ENCODE measurements around the gene NPIPA7.
"Not testable (repeated sequence)": the region's sequence is repeated elsewhere in the genome, so short reads cannot be mapped to it uniquely, and the experiment has no call there.

The NPIPA7 gene

GRCh38 chr16:16371136-16371735 lies 7.7 kb upstream of the NPIPA7 start:
- not testable (repeated sequence) for H3K36me3 ChIP-seq (ENCODE audit: control insufficient read depth, low read depth, low read length); H3K9me3 ChIP-seq (ENCODE audit: control insufficient read depth, low read depth, low read length); H3K27me3 ChIP-seq (ENCODE audit: control insufficient read depth, insufficient read depth, low read length); H3K27ac ChIP-seq (ENCODE audit: low read length); H3K4me1 ChIP-seq (ENCODE audit: control insufficient read depth, low read depth, low read length); H3K4me3 ChIP-seq (ENCODE audit: low read length); H3K9ac ChIP-seq (ENCODE audit: low read length)

DNA sequence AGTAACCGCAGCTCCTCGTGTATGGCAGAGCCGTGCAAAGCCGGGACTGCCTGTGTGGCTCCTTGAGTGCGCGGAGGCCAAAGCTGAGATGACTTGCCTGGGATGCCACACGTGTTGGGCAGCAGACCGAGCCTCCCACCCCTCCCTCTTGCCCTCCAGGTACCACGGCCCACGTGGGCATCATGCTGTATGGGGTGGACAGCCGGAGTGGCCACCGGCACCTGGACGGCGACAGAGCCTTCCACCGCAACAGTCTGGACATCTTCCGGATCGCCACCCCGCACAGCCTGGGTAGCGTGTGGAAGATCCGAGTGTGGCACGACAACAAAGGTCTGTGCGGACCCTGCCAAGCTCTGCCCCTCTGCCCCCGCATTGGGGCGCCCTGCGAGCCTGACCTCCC lies 4.7 kb upstream of the NPIPA7 start:
- H3K36me3 ChIP-seq (ENCODE audit: control insufficient read depth, low read depth, low read length); H3K9me3 ChIP-seq (ENCODE audit: control insufficient read depth, low read depth, low read length); H3K27me3 ChIP-seq (ENCODE audit: control insufficient read depth, insufficient read depth, low read length); H3K4me1 ChIP-seq (ENCODE audit: control insufficient read depth, low read depth, low read length); H3K27ac ChIP-seq (ENCODE audit: low read length); H3K4me3 ChIP-seq (ENCODE audit: low read length); H3K9ac ChIP-seq (ENCODE audit: low read length): not testable (repeated sequence)

GRCh38 chr16:16399685-16400084 lies 20.7 kb downstream of the NPIPA7 start:
- not testable (repeated sequence) for H3K4me1 ChIP-seq (ENCODE audit: control insufficient read depth, low read depth, low read length); H3K4me3 ChIP-seq (ENCODE audit: low read length); H3K27me3 ChIP-seq (ENCODE audit: control insufficient read depth, insufficient read depth, low read length); H3K27ac ChIP-seq (ENCODE audit: low read length); H3K9ac ChIP-seq (ENCODE audit: low read length); H3K36me3 ChIP-seq (ENCODE audit: control insufficient read depth, low read depth, low read length); H3K9me3 ChIP-seq (ENCODE audit: control insufficient read depth, low read depth, low read length)

- not testable (repeated sequence) for H3K9me3 ChIP-seq (ENCODE audit: control insufficient read depth, low read depth, low read length); H3K27ac ChIP-seq (ENCODE audit: low read length); H3K4me3 ChIP-seq (ENCODE audit: low read length); H3K36me3 ChIP-seq (ENCODE audit: control insufficient read depth, low read depth, low read length); H3K9ac ChIP-seq (ENCODE audit: low read length); H3K4me1 ChIP-seq (ENCODE audit: control insufficient read depth, low read depth, low read length); H3K27me3 ChIP-seq (ENCODE audit: control insufficient read depth, insufficient read depth, low read length)
Observed at GRCh38 chr16:16402333-16402732, 23.4 kb downstream of the NPIPA7 start.

- H3K27ac ChIP-seq (ENCODE audit: low read length); H3K9ac ChIP-seq (ENCODE audit: low read length); H3K36me3 ChIP-seq (ENCODE audit: control insufficient read depth, low read depth, low read length); H3K27me3 ChIP-seq (ENCODE audit: control insufficient read depth, insufficient read depth, low read length); H3K4me3 ChIP-seq (ENCODE audit: low read length); H3K4me1 ChIP-seq (ENCODE audit: control insufficient read depth, low read depth, low read length); H3K9me3 ChIP-seq (ENCODE audit: control insufficient read depth, low read depth, low read length): not testable (repeated sequence)
Observed at GRCh38 chr16:16404283-16404682, 25.3 kb downstream of the NPIPA7 start.

GRCh38 chr16:16405421-16405820 lies 26.5 kb downstream of the NPIPA7 start:
- not testable (repeated sequence) for H3K27ac ChIP-seq (ENCODE audit: low read length); H3K27me3 ChIP-seq (ENCODE audit: control insufficient read depth, insufficient read depth, low read length); H3K36me3 ChIP-seq (ENCODE audit: control insufficient read depth, low read depth, low read length); H3K4me3 ChIP-seq (ENCODE audit: low read length); H3K9me3 ChIP-seq (ENCODE audit: control insufficient read depth, low read depth, low read length); H3K9ac ChIP-seq (ENCODE audit: low read length); H3K4me1 ChIP-seq (ENCODE audit: control insufficient read depth, low read depth, low read length)

DNA sequence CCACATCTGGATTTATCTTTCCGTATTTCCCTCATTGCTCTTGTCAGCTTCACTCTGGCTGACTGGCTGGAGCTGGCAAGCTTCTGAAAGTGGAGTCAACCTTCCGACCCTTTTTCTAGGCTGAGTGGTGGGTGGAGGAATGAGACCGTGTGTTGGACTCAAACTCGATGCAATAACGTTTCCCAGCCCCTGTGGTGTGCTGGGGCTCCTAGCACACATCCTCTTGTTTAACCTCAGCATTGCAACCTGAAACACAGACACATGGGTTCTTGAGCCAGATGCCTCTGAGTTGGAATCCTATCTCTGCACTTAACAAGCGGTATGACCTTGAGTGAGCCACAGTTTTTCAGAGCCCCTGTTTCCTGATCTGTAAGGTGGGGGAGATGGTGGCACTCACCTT lies 29.5 kb downstream of the NPIPA7 start:
- not testable (repeated sequence) for H3K4me1 ChIP-seq (ENCODE audit: control insufficient read depth, low read depth, low read length); H3K4me3 ChIP-seq (ENCODE audit: low read length); H3K9ac ChIP-seq (ENCODE audit: low read length); H3K9me3 ChIP-seq (ENCODE audit: control insufficient read depth, low read depth, low read length); H3K27me3 ChIP-seq (ENCODE audit: control insufficient read depth, insufficient read depth, low read length); H3K27ac ChIP-seq (ENCODE audit: low read length); H3K36me3 ChIP-seq (ENCODE audit: control insufficient read depth, low read depth, low read length)

DNA sequence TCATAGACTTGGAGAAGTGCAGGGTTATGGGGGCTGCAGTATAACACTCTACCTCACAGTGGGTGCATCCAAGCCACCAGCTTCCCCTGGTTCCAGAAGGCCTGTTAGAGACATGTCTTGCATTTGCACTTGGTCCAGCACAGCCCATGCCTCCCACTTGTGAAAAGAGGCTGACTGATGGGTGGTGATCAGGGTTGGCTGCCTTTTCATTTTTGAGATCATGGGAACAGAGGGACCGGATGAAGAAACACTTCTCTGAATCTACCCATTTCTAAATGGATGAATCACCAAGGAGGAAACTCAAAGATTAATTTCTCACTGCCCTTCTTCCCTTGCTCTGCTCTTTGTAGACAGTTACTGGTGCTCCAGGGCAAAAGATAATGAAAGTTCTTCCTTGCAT lies 34.8 kb downstream of the NPIPA7 start:
- H3K36me3 ChIP-seq (ENCODE audit: control insufficient read depth, low read depth, low read length); H3K4me1 ChIP-seq (ENCODE audit: control insufficient read depth, low read depth, low read length); H3K4me3 ChIP-seq (ENCODE audit: low read length); H3K27ac ChIP-seq (ENCODE audit: low read length); H3K27me3 ChIP-seq (ENCODE audit: control insufficient read depth, insufficient read depth, low read length); H3K9me3 ChIP-seq (ENCODE audit: control insufficient read depth, low read depth, low read length); H3K9ac ChIP-seq (ENCODE audit: low read length): not testable (repeated sequence)

- H3K9me3 ChIP-seq (ENCODE audit: control insufficient read depth, low read depth, low read length); H3K4me3 ChIP-seq (ENCODE audit: low read length); H3K9ac ChIP-seq (ENCODE audit: low read length); H3K27ac ChIP-seq (ENCODE audit: low read length); H3K36me3 ChIP-seq (ENCODE audit: control insufficient read depth, low read depth, low read length); H3K27me3 ChIP-seq (ENCODE audit: control insufficient read depth, insufficient read depth, low read length); H3K4me1 ChIP-seq (ENCODE audit: control insufficient read depth, low read depth, low read length): not testable (repeated sequence)
Observed at GRCh38 chr16:16417071-16417470, 38.1 kb downstream of the NPIPA7 start.

GRCh38 chr16:16417914-16418544 lies 39.1 kb downstream of the NPIPA7 start:
- H3K27me3 ChIP-seq (ENCODE audit: control insufficient read depth, insufficient read depth, low read length); H3K9ac ChIP-seq (ENCODE audit: low read length); H3K27ac ChIP-seq (ENCODE audit: low read length); H3K4me3 ChIP-seq (ENCODE audit: low read length); H3K36me3 ChIP-seq (ENCODE audit: control insufficient read depth, low read depth, low read length); H3K9me3 ChIP-seq (ENCODE audit: control insufficient read depth, low read depth, low read length); H3K4me1 ChIP-seq (ENCODE audit: control insufficient read depth, low read depth, low read length): not testable (repeated sequence)

DNA sequence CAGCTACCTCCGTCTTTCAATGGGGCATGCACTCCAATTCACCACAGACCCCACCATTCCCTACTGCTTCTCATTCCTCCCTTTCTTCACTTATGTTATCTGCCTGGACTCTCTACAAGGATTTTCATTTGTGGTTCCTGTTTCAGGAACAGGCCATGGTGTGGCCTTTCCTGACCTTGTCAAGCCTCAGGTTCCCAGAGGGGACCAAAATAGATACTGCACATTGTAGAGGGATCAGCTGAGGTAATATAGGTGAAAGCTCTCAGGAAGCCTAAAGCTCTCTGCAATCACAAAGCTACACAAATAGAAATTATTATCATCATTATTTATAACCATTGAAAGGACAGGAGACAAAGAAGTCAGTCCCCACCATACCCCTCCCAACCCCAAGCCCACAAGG lies 41.6 kb downstream of the NPIPA7 start:
- H3K9ac ChIP-seq (ENCODE audit: low read length); H3K4me1 ChIP-seq (ENCODE audit: control insufficient read depth, low read depth, low read length); H3K27ac ChIP-seq (ENCODE audit: low read length); H3K4me3 ChIP-seq (ENCODE audit: low read length); H3K9me3 ChIP-seq (ENCODE audit: control insufficient read depth, low read depth, low read length); H3K36me3 ChIP-seq (ENCODE audit: control insufficient read depth, low read depth, low read length); H3K27me3 ChIP-seq (ENCODE audit: control insufficient read depth, insufficient read depth, low read length): not testable (repeated sequence)

GRCh38 chr16:16425146-16425545 lies 46.2 kb downstream of the NPIPA7 start:
- not testable (repeated sequence) for H3K9ac ChIP-seq (ENCODE audit: low read length); H3K4me3 ChIP-seq (ENCODE audit: low read length); H3K9me3 ChIP-seq (ENCODE audit: control insufficient read depth, low read depth, low read length); H3K27me3 ChIP-seq (ENCODE audit: control insufficient read depth, insufficient read depth, low read length); H3K36me3 ChIP-seq (ENCODE audit: control insufficient read depth, low read depth, low read length); H3K4me1 ChIP-seq (ENCODE audit: control insufficient read depth, low read depth, low read length); H3K27ac ChIP-seq (ENCODE audit: low read length)
